Hepatocyte (in vitro differentiated cells): ENCODE data around the gene PPP2R3C. TPM values are rescaled to one million over a fixed set of nuclear protein-coding genes. Genes with fewer than 3 reads are reported as not detected.

Experiments used
- DNase-seq: peaks from one replicate; pipeline ENCODE4 v3.0.0-alpha.2; 2016; ENCODE audit warnings: low spot score
- H2AFZ ChIP-seq: fragments of 200-600 bp; sonication (generic); 2 replicates; pipeline ENCODE4 v1.6.0; 2016; ENCODE audit warnings: antibody characterized with exemption, mild to moderate bottlenecking
- H3K27ac ChIP-seq: fragments of 200-600 bp; sonication (generic); 2 replicates; pipeline ENCODE4 v1.5.1; 2016; ENCODE audit warnings: mild to moderate bottlenecking
- H3K27me3 ChIP-seq: fragments of 200-600 bp; sonication (generic); 2 replicates; pipeline ENCODE4 v1.6.1; 2016
- H3K36me3 ChIP-seq: fragments of 200-600 bp; sonication (generic); replicated peaks from 2 replicates; pipeline ENCODE4 v1.5.1; 2016; ENCODE audit warnings: low read depth; ENCODE audit not compliant: insufficient read depth
- H3K4me1 ChIP-seq: fragments of 200-600 bp; sonication (generic); 2 replicates; pipeline ENCODE4 v1.5.1; 2016; ENCODE audit warnings: mild to moderate bottlenecking, moderate library complexity; ENCODE audit not compliant: insufficient read depth
- H3K4me2 ChIP-seq: fragments of 200-600 bp; sonication (generic); 2 replicates; pipeline ENCODE4 v1.6.0; 2016
- H3K4me3 ChIP-seq: fragments of 200-600 bp; sonication (generic); 2 replicates; pipeline ENCODE4 v1.5.1; 2016; ENCODE audit warnings: mild to moderate bottlenecking
- H3K79me2 ChIP-seq: fragments of 200-600 bp; sonication (generic); 2 replicates; pipeline ENCODE4 v1.6.0; 2017; ENCODE audit warnings: mild to moderate bottlenecking
- H3K9me2 ChIP-seq: fragments of 200-600 bp; sonication (generic); replicated peaks from 2 replicates; pipeline ENCODE4 v1.6.0; 2017; ENCODE audit warnings: mild to moderate bottlenecking; ENCODE audit not compliant: insufficient read depth
- H3K9me3 ChIP-seq: fragments of 200-600 bp; sonication (generic); 2 replicates; pipeline ENCODE4 v1.5.1; 2016; ENCODE audit warnings: low read depth, mild to moderate bottlenecking
- H4K20me1 ChIP-seq: fragments of 200-600 bp; sonication (generic); 2 replicates; pipeline ENCODE4 v1.6.0; 2016; ENCODE audit warnings: mild to moderate bottlenecking; ENCODE audit not compliant: insufficient read depth, poor library complexity, severe bottlenecking
- EZH2 ChIP-seq: fragments of 200-600 bp; sonication (generic); IDR thresholded peaks from 2 replicates; pipeline ENCODE4 v1.6.1; 2016; ENCODE audit warnings: antibody characterized with exemption, mild to moderate bottlenecking, borderline replicate concordance
- EZH2phosphoT487 ChIP-seq: fragments of 200-600 bp; sonication (generic); IDR thresholded peaks from one replicate; pipeline ENCODE4 v1.6.1; 2018; ENCODE audit warnings: antibody characterized with exemption, mild to moderate bottlenecking, low read depth, moderate library complexity; ENCODE audit not compliant: unreplicated experiment, severe bottlenecking
- WGBS: methylation state at CpG from one replicate; pipeline ENCODE4 v1.1.6; 2016; ENCODE audit warnings: low lambda C conversion rate; ENCODE audit errors: missing lambda C conversion rate; 5-methylcytosine and 5-hydroxymethylcytosine counted together
- polyA plus RNA-seq: library from polyadenylated mRNA; unstranded; fragments of >200 nt; fragmentation: Nextera tagmentation; extraction: Ambion mirVana; gene quantifications from 2 replicates; pipeline ENCODE4 v1.2.1, GENCODE V29; 2016
- total RNA-seq: library from RNA; depleted of rRNA; stranded (reverse); fragments of >200 nt; gene quantifications from 2 replicates; pipeline ENCODE4 v1.2.3, GENCODE V29; 2014
- TF ChIP-seq, protein P1 (sequence below): fragments of 200-600 bp; sonication (generic); IDR thresholded peaks from 2 replicates; pipeline ENCODE4 v1.5.1; 2016; ENCODE audit warnings: antibody characterized with exemption, mild to moderate bottlenecking; ENCODE audit not compliant: poor library complexity

Gene PPP2R3C
- total and polyA plus RNA-seq, 2 experiments from 2014 or later, result 36.1 to 38.5 TPM

DNA sequence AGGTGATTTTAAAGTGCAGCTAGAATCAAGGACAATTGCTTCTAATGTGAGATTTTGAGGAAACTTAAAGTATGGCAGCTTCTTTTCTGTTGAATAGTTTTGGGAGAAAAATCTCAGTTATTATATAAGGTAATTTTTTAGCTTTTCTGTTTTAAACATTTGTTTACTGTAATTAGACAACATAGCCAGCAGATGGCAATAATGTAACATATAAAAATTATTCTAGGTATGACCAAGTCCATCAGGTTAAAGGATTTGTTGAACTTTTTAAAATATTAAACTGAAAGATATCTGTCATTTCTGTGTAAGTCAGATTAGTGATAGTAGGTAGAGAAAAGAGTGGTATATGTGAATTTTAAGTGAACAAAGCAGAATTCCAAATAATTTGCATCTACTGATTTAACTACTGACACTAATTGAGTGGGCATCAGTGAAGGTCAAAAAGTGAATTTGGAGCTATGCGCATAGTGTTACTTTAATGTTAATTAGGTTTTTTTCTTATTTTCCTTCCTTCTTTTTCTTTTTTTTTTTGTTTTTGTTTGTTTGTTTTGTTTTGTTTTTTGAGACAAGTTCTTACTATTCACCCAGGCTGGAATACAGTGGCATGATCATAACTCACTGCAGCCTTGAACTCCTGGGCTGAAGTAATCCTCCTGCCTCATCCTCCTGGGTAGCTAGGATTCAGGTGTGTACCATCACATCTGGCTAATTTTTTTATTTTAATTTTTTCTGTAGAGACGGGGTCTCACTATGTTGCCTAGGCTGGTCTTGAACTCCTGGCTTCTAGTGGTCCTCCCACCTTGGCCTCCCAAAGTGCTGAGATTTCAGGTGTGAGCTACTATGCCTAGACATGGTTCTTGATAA, 19.2 kb upstream of the PPP2R3C start:
- H3K27ac ChIP-seq, result no peak overlapping the region
- no peak overlapping the region for H3K4me2 ChIP-seq
- no peak for DNase-seq
- H3K79me2 ChIP-seq, result no peaks in the 10 kb centered on the region
- no peaks in the 10 kb centered on the region for H3K36me3 ChIP-seq
- no peak overlapping the region for H2AFZ ChIP-seq
- no CpG with 5 or more reads among the region's 2 CpGs for WGBS
- H3K4me1 ChIP-seq, result no peaks in the 10 kb centered on the region
- H3K4me3 ChIP-seq, result no peak overlapping the region
- no peaks in the 10 kb centered on the region for H3K27me3 ChIP-seq
- TF ChIP-seq EZH2 (no peak), EZH2phosphoT487 (no peak)
- TF ChIP-seq, protein P1, sequence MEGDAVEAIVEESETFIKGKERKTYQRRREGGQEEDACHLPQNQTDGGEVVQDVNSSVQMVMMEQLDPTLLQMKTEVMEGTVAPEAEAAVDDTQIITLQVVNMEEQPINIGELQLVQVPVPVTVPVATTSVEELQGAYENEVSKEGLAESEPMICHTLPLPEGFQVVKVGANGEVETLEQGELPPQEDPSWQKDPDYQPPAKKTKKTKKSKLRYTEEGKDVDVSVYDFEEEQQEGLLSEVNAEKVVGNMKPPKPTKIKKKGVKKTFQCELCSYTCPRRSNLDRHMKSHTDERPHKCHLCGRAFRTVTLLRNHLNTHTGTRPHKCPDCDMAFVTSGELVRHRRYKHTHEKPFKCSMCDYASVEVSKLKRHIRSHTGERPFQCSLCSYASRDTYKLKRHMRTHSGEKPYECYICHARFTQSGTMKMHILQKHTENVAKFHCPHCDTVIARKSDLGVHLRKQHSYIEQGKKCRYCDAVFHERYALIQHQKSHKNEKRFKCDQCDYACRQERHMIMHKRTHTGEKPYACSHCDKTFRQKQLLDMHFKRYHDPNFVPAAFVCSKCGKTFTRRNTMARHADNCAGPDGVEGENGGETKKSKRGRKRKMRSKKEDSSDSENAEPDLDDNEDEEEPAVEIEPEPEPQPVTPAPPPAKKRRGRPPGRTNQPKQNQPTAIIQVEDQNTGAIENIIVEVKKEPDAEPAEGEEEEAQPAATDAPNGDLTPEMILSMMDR, result no peak
- no peaks in the 10 kb centered on the region for H3K9me2 ChIP-seq
- no peaks in the 10 kb centered on the region for H3K9me3 ChIP-seq
- H4K20me1 ChIP-seq, result no peaks in the 10 kb centered on the region

DNA sequence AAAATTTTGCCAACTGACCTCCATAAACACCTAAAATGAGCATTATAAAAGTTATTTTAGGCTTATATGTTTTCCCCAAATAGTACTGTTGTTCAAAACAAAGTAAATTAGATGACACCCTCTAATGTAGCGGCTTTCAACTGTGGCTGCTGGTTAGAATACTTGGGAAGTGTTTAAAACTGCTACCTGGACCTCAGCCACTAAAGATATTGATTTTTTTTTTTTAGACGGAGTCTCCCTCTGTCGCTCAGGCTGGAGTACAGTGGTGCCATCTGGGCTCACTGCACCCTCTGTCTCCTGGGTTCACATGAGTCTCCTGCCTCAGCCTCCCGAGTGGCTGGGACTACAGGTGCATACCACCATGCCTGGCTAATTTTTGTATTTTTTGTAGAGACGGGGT, 16.8 kb upstream of the PPP2R3C start:
- H3K27me3 ChIP-seq, result no peaks in the 10 kb centered on the region
- no peak overlapping the region for H3K27ac ChIP-seq
- TF ChIP-seq EZH2 (no peak), EZH2phosphoT487 (no peak)
- TF ChIP-seq, protein P1, result no peak
- WGBS, result no CpG with 5 or more reads among the region's 5 CpGs
- no peaks in the 10 kb centered on the region for H3K9me3 ChIP-seq
- no peak overlapping the region for H2AFZ ChIP-seq
- H3K9me2 ChIP-seq, result no peaks in the 10 kb centered on the region
- no peaks in the 10 kb centered on the region for H3K79me2 ChIP-seq
- H3K36me3 ChIP-seq, result no peaks in the 10 kb centered on the region
- no peaks in the 10 kb centered on the region for H4K20me1 ChIP-seq
- no peak overlapping the region for H3K4me3 ChIP-seq
- no peak for DNase-seq
- no peak overlapping the region for H3K4me2 ChIP-seq
- no peaks in the 10 kb centered on the region for H3K4me1 ChIP-seq

DNA sequence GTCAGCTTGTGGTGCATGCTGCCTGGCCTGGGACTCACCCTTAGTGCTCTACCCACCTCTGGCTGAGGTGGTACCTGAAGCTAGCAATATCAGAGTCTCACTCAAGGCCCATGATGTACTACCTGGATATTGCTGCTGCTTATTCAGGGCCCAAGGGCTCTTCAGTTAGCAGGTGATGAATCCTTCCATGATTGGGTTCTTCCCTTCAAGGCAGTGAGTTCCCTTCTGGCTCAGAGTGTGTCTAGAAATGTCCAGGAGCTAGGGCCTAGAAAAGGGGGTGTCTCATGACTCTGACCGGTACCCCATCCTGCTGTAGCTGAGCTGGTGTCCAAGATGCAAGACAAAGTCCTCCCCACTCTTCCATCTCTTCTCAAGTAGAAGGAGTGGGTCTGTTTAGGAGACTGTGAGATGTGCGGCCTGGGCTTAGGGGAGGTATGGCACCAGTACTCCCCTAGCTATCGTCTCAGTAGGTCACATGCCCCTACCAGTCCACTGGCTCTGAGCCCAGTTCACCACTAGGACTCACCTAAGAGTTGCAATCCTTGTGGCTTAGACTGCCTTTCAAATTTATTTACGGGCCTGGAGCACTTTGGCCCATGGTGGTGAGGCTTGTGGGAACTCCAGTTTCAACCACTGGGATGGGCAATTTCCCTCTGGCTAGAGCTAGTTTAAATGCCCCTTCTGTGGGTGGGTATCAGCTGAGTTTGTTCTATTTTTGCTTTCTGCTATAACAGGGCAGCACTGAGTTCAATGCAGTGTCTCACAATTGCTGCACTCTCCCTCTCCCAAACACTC, 12.7 kb upstream of the PPP2R3C start:
- H3K4me1 ChIP-seq, result no peaks in the 10 kb centered on the region
- no peaks in the 10 kb centered on the region for H3K9me2 ChIP-seq
- 98% methylated on average over 4 of the region's 4 CpGs for WGBS
- peak; percentile 1 for DNase-seq
- H2AFZ ChIP-seq, result no peak overlapping the region
- H3K79me2 ChIP-seq, result peaks cover 25% of the 10 kb centered on the region
- H3K27me3 ChIP-seq, result no peaks in the 10 kb centered on the region
- H4K20me1 ChIP-seq, result no peaks in the 10 kb centered on the region
- H3K4me2 ChIP-seq, result no peak overlapping the region
- H3K36me3 ChIP-seq, result no peaks in the 10 kb centered on the region
- H3K9me3 ChIP-seq, result no peaks in the 10 kb centered on the region
- H3K27ac ChIP-seq, result no peak overlapping the region
- no peak overlapping the region for H3K4me3 ChIP-seq
- TF ChIP-seq, protein P1, result no peak
- TF ChIP-seq EZH2 (no peak), EZH2phosphoT487 (no peak)
